K562 (cell line): ENCODE results near the gene TMC8. TPM values are rescaled to one million over a fixed set of nuclear protein-coding genes. Genes with fewer than 3 reads are reported as not detected.

Experiments
- CREB3L1 ChIP-seq: fragments of 450-650 bp; IDR thresholded peaks from 2 replicates; pipeline ENCODE4 v1.6.1; 2014; ENCODE audit warnings: low read depth, mild to moderate bottlenecking, moderate library complexity, borderline replicate concordance
- FOXP1 ChIP-seq: sonication (generic); formaldehyde crosslinking; IDR thresholded peaks from 2 replicates; pipeline ENCODE4 v1.8.0; 2022; ENCODE audit warnings: mild to moderate bottlenecking, missing genetic modification reagents
- HDGF ChIP-seq: fragments of 450-650 bp; IDR thresholded peaks from 2 replicates; pipeline ENCODE4 v1.6.1; 2016
- HNRNPUL1 ChIP-seq: fragments of 200-400 bp; formaldehyde crosslinking; IDR thresholded peaks from 2 replicates; pipeline ENCODE4 v1.6.1; 2017; ENCODE audit warnings: low read length
- NFIC ChIP-seq: fragments of 450-650 bp; IDR thresholded peaks from 2 replicates; pipeline ENCODE4 v1.6.1; 2017; ENCODE audit warnings: mild to moderate bottlenecking, inconsistent platforms
- NFRKB ChIP-seq: fragments of 450-650 bp; IDR thresholded peaks from 2 replicates; pipeline ENCODE4 v1.6.1; 2016; ENCODE audit warnings: low read depth
- NR1H2 ChIP-seq: sonication (generic); formaldehyde crosslinking; IDR thresholded peaks from 2 replicates; pipeline ENCODE4 v1.4.0; 2020; ENCODE audit warnings: mild to moderate bottlenecking, missing genetic modification reagents
- NR3C1 ChIP-seq: sonication (generic); formaldehyde crosslinking; IDR thresholded peaks from 2 replicates; pipeline ENCODE4 v1.8.1; 2022; ENCODE audit warnings: missing genetic modification reagents
- RBM22 ChIP-seq: fragments of 200-400 bp; formaldehyde crosslinking; IDR thresholded peaks from 2 replicates; pipeline ENCODE4 v1.6.1; 2018; ENCODE audit warnings: low read length, low read depth; ENCODE audit not compliant: poor library complexity, severe bottlenecking
- SAFB ChIP-seq: fragments of 200-400 bp; formaldehyde crosslinking; IDR thresholded peaks from 2 replicates; pipeline ENCODE4 v1.6.1; 2017; ENCODE audit warnings: low read depth, low read length, borderline replicate concordance
- SP2 ChIP-seq: IDR thresholded peaks from 2 replicates; pipeline ENCODE4 v1.6.1; 2011; ENCODE audit warnings: mild to moderate bottlenecking, low read depth, low read length, moderate library complexity; ENCODE audit not compliant: poor library complexity, severe bottlenecking; ENCODE audit errors: extremely low read depth
- SRF ChIP-seq, 2 experiments: fragments of 250-450, 450-650 bp in 1 of 2; sonication (Bioruptor Pico) in 1 of 2; sonication (generic) in 1 of 2; formaldehyde crosslinking; IDR thresholded peaks; 2 replicates each; pipeline versions ENCODE4 v1.5.0 to v1.5.1; 2020 to 2022; ENCODE audit warnings: mild to moderate bottlenecking in 1 of 2, missing genetic modification reagents in 1 of 2
- SRSF7 ChIP-seq: fragments of 200-400 bp; formaldehyde crosslinking; optimal IDR thresholded peaks from 2 replicates; pipeline ENCODE3; 2017; ENCODE audit warnings: mild to moderate bottlenecking, low read depth, low read length
- TEAD4 ChIP-seq, 2 experiments: sonication (generic) in 1 of 2; formaldehyde crosslinking in 1 of 2; IDR thresholded peaks; 2 replicates each; pipeline versions ENCODE4 v1.6.1 to v1.8.0; 2012 to 2022; ENCODE audit warnings: borderline replicate concordance in 1 of 2, inconsistent platforms in 1 of 2, low read length in 1 of 2, mild to moderate bottlenecking in 1 of 2, missing genetic modification reagents in 1 of 2
- ZNF165 ChIP-seq: fragments of 250-450 bp; sonication (Bioruptor Pico); IDR thresholded peaks from 2 replicates; pipeline ENCODE4 v1.4.0; 2020; ENCODE audit warnings: borderline replicate concordance
- ZNF212 ChIP-seq: fragments of 450-650 bp; formaldehyde crosslinking; IDR thresholded peaks from 2 replicates; pipeline ENCODE4 v1.4.0; 2020; ENCODE audit warnings: mild to moderate bottlenecking
- polyA plus RNA-seq, 8 experiments: library from polyadenylated mRNA; depleted of rRNA in 4 of 8; stranded (reverse) in 5 of 8; unstranded in 3 of 8; fragments of >200 nt; fragmentation: Nextera tagmentation in 2 of 8; fragmentation: Illumina TruSeq in 1 of 8; extraction: Ambion mirVana in 2 of 8; extraction: Trizol in 1 of 8; gene quantifications; 2 replicates each; pipeline versions ENCODE4 v1.2.1 to v1.2.3, GENCODE V29; 2011 to 2014; ENCODE audit warnings: inconsistent platforms in 1 of 8, missing spikeins in 1 of 8
- total RNA-seq, 7 experiments: library from RNA; depleted of rRNA in 6 of 7; stranded (reverse); fragments of >200 nt in 6 of 7; fragmentation: Illumina TruSeq in 2 of 7; extraction: Trizol in 2 of 7; gene quantifications; 2 replicates each; pipeline versions ENCODE4 v1.2.1 to v1.2.3, GENCODE V29; 2011 to 2021; ENCODE audit warnings: low replicate concordance in 1 of 7
- TF ChIP-seq, protein P1 (sequence below): fragments of 250-450 bp; sonication (Bioruptor Pico); IDR thresholded peaks from 2 replicates; pipeline ENCODE4 v1.8.0; 2022; ENCODE audit warnings: inconsistent platforms
- TF ChIP-seq, protein P2 (sequence below): fragments of 450-650 bp; IDR thresholded peaks from 2 replicates; pipeline ENCODE4 v1.6.1; 2016; ENCODE audit warnings: missing biosample characterization, missing genetic modification characterization
- TF ChIP-seq, protein P3 (sequence below): IDR thresholded peaks from 2 replicates; pipeline ENCODE4 v1.6.1; 2012; ENCODE audit warnings: low read depth, low read length, improper control_type of control experiment, borderline replicate concordance
- TF ChIP-seq, protein P4 (sequence below): fragments of 450-650 bp; formaldehyde crosslinking; IDR thresholded peaks from 2 replicates; pipeline ENCODE4 v1.4.0; 2022; ENCODE audit warnings: missing genetic modification characterization

The TMC8 gene
- total and polyA plus RNA-seq, 9 of the 15 experiments (the other 6 are each of a cell fraction or from before 2014, with no cell fraction given): 0.13 to 10.9 (median 2.8) TPM

DNA sequence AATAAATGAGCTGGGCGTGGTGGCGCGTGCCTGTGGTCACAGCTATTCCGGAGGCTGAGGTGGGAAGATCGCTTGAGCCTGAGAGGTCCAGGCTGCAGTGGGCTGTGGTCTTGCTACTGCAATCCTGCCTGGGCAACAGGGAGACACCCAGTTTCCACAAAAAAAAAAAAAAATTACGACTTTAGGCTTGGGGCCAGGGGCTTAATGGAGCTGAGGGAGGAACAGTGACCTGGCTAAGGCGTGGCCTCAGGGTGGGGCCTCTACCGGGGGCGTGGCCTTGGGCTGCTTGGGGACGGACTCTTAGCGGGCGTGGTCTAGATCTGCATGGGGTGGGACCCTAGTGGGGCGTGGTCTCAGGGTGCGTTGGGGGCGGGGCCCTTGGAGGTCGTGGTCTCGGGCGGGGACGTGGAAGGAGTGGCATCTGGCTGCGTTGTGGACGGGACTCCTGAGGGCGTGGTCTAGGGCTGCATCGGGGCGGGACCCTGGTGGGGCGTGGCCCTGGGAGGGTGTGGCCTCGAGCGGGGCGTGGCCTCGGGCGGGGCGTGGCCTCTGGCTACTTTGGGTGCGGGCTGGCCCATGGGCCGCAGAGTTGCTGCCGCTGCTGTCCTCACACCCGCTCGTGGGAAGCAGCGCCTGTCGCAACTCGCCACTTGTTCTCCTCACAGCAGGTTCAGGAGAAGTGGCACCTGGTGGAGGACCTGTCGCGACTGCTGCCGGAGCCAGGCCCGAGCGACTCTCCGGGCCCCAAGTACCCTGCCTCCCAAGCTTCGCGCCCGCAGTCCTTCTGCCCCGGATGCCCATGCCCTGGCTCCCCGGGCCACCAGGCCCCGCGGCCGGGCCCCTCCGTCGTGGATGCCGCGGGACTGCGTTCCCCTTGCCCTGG is 9.8 kb downstream of the TMC8 start (continued):
- TF ChIP-seq TEAD4 (IDR thresholded peaks at IDR 0.05; ENCODE audit: low read length) (peak; percentile 26; the same call in 1 of the 2 replicates), TEAD4 (CRISPR knock-in tag; IDR thresholded peaks at IDR 0.05; ENCODE audit: borderline replicate concordance) (no peak), HNRNPUL1 (no peak), NR1H2 (no peak), FOXP1 (CRISPR knock-in tag) (no peak; the same call in 1 of the 2 replicates), NFRKB (no peak), NR3C1 (CRISPR knock-in tag) (no peak), SRSF7 (no peak), SP2 (no peak), CREB3L1 (no peak), ZNF212 (CRISPR knock-in tag) (no peak), SAFB (peak; percentile 56; the same call in 1 of the 2 replicates), SRF (CRISPR knock-in tag; IDR thresholded peaks at IDR 0.05) (peak in 1 of 2 experiments; percentile 39; a peak in 1 of 4 replicates), NFIC (peak; percentile 57), HDGF (peak; percentile 97), ZNF165 (no peak), RBM22 (no peak)
- TF ChIP-seq, protein P1, sequence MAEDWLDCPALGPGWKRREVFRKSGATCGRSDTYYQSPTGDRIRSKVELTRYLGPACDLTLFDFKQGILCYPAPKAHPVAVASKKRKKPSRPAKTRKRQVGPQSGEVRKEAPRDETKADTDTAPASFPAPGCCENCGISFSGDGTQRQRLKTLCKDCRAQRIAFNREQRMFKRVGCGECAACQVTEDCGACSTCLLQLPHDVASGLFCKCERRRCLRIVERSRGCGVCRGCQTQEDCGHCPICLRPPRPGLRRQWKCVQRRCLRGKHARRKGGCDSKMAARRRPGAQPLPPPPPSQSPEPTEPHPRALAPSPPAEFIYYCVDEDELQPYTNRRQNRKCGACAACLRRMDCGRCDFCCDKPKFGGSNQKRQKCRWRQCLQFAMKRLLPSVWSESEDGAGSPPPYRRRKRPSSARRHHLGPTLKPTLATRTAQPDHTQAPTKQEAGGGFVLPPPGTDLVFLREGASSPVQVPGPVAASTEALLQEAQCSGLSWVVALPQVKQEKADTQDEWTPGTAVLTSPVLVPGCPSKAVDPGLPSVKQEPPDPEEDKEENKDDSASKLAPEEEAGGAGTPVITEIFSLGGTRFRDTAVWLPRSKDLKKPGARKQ: no peak
- TF ChIP-seq, protein P2, sequence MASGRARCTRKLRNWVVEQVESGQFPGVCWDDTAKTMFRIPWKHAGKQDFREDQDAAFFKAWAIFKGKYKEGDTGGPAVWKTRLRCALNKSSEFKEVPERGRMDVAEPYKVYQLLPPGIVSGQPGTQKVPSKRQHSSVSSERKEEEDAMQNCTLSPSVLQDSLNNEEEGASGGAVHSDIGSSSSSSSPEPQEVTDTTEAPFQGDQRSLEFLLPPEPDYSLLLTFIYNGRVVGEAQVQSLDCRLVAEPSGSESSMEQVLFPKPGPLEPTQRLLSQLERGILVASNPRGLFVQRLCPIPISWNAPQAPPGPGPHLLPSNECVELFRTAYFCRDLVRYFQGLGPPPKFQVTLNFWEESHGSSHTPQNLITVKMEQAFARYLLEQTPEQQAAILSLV (tag): no peak
- TF ChIP-seq, protein P3, sequence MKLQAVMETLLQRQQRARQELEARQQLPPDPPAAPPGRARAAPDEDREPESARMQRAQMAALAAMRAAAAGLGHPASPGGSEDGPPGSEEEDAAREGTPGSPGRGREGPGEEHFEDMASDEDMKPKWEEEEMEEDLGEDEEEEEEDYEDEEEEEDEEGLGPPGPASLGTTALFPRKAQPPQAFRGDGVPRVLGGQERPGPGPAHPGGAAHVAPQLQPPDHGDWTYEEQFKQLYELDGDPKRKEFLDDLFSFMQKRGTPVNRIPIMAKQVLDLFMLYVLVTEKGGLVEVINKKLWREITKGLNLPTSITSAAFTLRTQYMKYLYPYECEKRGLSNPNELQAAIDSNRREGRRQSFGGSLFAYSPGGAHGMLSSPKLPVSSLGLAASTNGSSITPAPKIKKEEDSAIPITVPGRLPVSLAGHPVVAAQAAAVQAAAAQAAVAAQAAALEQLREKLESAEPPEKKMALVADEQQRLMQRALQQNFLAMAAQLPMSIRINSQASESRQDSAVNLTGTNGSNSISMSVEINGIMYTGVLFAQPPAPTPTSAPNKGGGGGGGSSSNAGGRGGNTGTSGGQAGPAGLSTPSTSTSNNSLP: no peak
- TF ChIP-seq, protein P4, sequence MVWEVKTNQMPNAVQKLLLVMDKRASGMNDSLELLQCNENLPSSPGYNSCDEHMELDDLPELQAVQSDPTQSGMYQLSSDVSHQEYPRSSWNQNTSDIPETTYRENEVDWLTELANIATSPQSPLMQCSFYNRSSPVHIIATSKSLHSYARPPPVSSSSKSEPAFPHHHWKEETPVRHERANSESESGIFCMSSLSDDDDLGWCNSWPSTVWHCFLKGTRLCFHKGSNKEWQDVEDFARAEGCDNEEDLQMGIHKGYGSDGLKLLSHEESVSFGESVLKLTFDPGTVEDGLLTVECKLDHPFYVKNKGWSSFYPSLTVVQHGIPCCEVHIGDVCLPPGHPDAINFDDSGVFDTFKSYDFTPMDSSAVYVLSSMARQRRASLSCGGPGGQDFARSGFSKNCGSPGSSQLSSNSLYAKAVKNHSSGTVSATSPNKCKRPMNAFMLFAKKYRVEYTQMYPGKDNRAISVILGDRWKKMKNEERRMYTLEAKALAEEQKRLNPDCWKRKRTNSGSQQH (CRISPR knock-in tag): no peak
